Ascending aorta (tissue), 2 donors: ENCODE measurements around the gene ZNF766. TPM values are rescaled to one million over a fixed set of nuclear protein-coding genes. Genes with fewer than 3 reads are reported as not detected.
"Not testable (repeated sequence)": the region's sequence is repeated elsewhere in the genome, so short reads cannot be mapped to it uniquely, and the experiment has no call there.

ENCODE experiments used
- DNase-seq, 2 donors: peaks; one replicate each; pipeline ENCODE4 v3.0.0-alpha.2; 2019; ENCODE audit warnings: low spot score in 2 of 2
- H3K27ac ChIP-seq, 2 donors: fragments of 200-600 bp; sonication (generic); one replicate each; pipeline ENCODE4 v1.5.1; 2016 to 2017; ENCODE audit warnings: mild to moderate bottlenecking in 1 of 2
- H3K27me3 ChIP-seq: fragments of 200-600 bp; sonication (generic); one replicate; pipeline ENCODE4 v1.5.1; 2017
- H3K36me3 ChIP-seq, 2 donors: fragments of 200-600 bp; sonication (generic); one replicate each; pipeline ENCODE4 v1.5.1; 2016
- H3K4me1 ChIP-seq, 2 donors: fragments of 200-600 bp; sonication (generic); one replicate each; pipeline ENCODE4 v1.5.1; 2016 to 2017; ENCODE audit warnings: mild to moderate bottlenecking in 1 of 2
- H3K4me3 ChIP-seq, 2 donors: fragments of 200-600 bp; sonication (generic); one replicate each; pipeline ENCODE4 v1.5.1; 2016 to 2017; ENCODE audit warnings: mild to moderate bottlenecking in 1 of 2
- H3K9me3 ChIP-seq, 2 donors: fragments of 200-600 bp; sonication (generic); one replicate each; pipeline ENCODE4 v1.5.1; 2016
- intact Hi-C: fragments of 100-400 bp; cut with DNase I; formaldehyde crosslinking; loops from one replicate; pipeline ENCODE4 v1.15.1; 2023
- total RNA-seq: library from RNA; depleted of rRNA; stranded (reverse); fragments of >200 nt; gene quantifications from one replicate; pipeline ENCODE4 v1.1.0, GENCODE V29; 2016
- TF ChIP-seq, protein P1 (sequence below), 3 experiments: fragments of 200-600 bp in 2 of 3; fragments of 450-650 bp in 1 of 3; sonication (generic) in 2 of 3; IDR thresholded peaks; one replicate each; pipeline ENCODE4 v1.5.1; 2016 to 2019; ENCODE audit warnings: antibody characterized with exemption in 3 of 3, mild to moderate bottlenecking in 1 of 3, moderate library complexity in 1 of 3

ZNF766 gene
- total RNA-seq, 1 donor from 2014 or later = 2.3 TPM

DNA sequence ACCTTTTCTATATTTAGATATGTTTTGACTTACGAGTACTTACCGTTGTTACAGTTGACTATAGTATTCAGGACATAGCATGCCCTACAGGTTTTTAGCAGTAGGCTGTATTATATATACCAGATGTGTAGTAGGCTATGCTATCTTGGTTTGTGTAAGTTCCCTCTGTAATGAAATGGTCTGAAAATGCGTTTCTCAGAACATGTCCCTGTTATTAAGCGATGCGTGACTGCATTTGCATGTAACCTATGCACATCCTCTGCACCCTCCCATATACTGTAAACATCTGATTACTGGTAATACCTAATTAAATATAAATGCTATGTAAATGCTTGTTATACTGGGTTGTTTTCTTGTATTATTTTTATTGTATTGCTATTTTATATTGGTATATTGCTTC lies 6.6 kb downstream of the ZNF766 start:
- Histone ChIP-seq H3K4me3 (no peak overlapping the region), H3K4me1 (peaks cover 2 to 6% of the 10 kb centered on the region in 2 donors), H3K27me3 (no peaks in the 10 kb centered on the region), H3K36me3 (peaks cover 9 to 35% of the 10 kb centered on the region in 2 donors), H3K27ac (no peak overlapping the region), H3K9me3 (peaks cover 0 to 19% of the 10 kb centered on the region in 2 donors)
- intact Hi-C loops = no loop called here
- DNase-seq = no peak
- TF ChIP-seq, protein P1, sequence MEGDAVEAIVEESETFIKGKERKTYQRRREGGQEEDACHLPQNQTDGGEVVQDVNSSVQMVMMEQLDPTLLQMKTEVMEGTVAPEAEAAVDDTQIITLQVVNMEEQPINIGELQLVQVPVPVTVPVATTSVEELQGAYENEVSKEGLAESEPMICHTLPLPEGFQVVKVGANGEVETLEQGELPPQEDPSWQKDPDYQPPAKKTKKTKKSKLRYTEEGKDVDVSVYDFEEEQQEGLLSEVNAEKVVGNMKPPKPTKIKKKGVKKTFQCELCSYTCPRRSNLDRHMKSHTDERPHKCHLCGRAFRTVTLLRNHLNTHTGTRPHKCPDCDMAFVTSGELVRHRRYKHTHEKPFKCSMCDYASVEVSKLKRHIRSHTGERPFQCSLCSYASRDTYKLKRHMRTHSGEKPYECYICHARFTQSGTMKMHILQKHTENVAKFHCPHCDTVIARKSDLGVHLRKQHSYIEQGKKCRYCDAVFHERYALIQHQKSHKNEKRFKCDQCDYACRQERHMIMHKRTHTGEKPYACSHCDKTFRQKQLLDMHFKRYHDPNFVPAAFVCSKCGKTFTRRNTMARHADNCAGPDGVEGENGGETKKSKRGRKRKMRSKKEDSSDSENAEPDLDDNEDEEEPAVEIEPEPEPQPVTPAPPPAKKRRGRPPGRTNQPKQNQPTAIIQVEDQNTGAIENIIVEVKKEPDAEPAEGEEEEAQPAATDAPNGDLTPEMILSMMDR (IDR thresholded peaks at IDR 0.05) = no peak

DNA sequence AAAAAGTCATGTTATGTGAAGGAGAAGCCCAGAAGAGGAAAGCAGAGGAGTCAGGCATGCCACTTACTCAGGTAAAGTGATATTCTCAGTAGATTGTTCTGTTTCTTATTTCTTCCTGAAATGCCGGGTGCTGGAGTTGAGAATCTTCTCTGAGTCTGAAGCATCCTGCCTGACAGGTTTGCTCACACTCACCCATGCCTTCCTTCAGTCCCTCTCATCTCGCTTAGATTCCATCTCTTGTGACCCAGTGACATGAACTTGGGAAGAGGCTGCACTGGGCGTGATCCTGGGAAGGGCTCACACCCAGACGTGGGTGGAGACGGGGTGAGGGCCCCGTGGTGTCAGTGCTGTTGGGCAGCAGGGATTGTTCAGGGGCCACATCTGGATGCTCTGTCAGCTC lies 8.1 kb downstream of the ZNF766 start:
- Histone ChIP-seq H3K9me3 (peaks cover 0 to 19% of the 10 kb centered on the region in 2 donors), H3K36me3 (peaks cover 13 to 43% of the 10 kb centered on the region in 2 donors), H3K4me3 (no peak overlapping the region), H3K27me3 (no peaks in the 10 kb centered on the region), H3K27ac (no peak overlapping the region), H3K4me1 (no peaks in the 10 kb centered on the region)
- DNase-seq = no peak
- TF ChIP-seq, protein P1 (IDR thresholded peaks at IDR 0.05) = no peak
- intact Hi-C loops = no loop called here

DNA sequence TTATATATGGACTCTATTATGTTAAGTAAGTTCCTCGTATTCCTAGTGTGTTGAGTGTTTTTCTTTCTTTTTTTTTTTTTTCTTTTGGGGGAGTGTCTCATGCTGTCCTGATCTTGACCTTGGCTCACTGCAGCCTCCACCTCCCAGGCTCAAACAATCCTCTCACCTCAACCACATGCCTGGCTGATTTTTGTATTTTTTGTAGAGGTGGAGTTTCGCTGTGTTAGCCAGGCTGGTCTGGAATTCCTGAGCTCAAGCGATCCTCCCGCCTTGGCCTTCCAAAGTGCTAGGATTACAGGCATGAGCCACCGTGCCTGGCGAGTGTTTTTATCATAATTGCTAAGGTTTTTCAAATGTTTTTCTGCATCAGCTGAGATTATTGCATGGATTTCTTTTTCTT lies 16.9 kb downstream of the ZNF766 start:
- intact Hi-C loops = no loop called here
- H3K4me1 ChIP-seq = no peaks in the 10 kb centered on the region
- H3K9me3 ChIP-seq = peaks cover 0 to 45% of the 10 kb centered on the region in 2 donors
- TF ChIP-seq, protein P1 (IDR thresholded peaks at IDR 0.05) = no peak
- H3K4me3 ChIP-seq = no peak overlapping the region
- H3K36me3 ChIP-seq = peaks cover 78 to 90% of the 10 kb centered on the region in 2 donors
- no peaks in the 10 kb centered on the region for H3K27me3 ChIP-seq
- no peak overlapping the region for H3K27ac ChIP-seq
- DNase-seq = no peak

DNA sequence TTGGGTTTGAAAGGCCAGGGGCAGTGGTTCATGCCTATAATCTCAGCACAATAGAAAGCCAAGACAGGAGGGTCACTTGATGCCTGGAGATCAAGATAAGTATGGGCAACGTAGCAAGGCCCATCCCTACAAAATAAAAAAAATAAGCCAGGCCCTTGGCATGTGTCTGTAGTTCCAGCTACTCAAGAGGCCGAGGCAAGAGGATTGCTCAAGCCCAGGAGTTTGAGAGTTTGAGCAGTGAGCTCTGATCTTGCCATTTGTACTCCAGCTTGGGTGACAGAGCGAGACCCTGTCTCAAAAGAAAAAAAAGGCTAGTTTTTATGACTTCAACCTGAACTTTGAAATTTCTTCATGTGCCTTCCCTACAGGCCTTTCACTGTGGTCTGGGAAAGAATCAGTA lies 22.4 kb downstream of the ZNF766 start:
- no peaks in the 10 kb centered on the region for H3K4me1 ChIP-seq
- no peak overlapping the region for H3K27ac ChIP-seq
- TF ChIP-seq, protein P1 (IDR thresholded peaks at IDR 0.05) = no peak
- no peak overlapping the region for H3K4me3 ChIP-seq
- no peaks in the 10 kb centered on the region for H3K27me3 ChIP-seq
- peaks cover 46 to 58% of the 10 kb centered on the region in 2 donors for H3K36me3 ChIP-seq
- H3K9me3 ChIP-seq = peaks cover 0 to 38% of the 10 kb centered on the region in 2 donors
- no peak for DNase-seq
- intact Hi-C loops = no loop called here

DNA sequence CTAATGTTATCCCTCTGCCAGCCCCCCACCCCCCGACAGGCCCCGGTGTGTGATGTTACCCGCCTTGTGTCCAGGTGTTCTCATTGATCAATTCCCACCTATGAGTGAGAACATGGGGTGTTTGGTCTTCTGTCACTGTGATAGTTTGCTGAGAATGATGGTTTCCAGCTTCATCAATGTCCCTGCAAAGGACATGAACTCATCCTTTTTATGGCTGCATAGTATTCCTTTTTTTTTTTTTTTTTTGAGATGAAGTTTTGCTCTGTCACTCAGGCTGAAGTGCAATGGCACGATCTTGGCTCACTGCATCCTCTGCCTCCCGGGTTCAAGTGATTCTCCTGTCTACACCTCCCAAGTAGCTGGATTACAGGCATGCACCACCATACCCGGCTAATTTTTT lies 23.6 kb downstream of the ZNF766 start:
- H3K4me3 ChIP-seq, DNase-seq, intact Hi-C loops, H3K4me1 ChIP-seq, H3K27ac ChIP-seq, H3K27me3 ChIP-seq: not testable (repeated sequence)
- Histone ChIP-seq H3K36me3 (peaks cover 38 to 51% of the 10 kb centered on the region in 2 donors), H3K9me3 (peaks cover 0 to 33% of the 10 kb centered on the region in 2 donors)

DNA sequence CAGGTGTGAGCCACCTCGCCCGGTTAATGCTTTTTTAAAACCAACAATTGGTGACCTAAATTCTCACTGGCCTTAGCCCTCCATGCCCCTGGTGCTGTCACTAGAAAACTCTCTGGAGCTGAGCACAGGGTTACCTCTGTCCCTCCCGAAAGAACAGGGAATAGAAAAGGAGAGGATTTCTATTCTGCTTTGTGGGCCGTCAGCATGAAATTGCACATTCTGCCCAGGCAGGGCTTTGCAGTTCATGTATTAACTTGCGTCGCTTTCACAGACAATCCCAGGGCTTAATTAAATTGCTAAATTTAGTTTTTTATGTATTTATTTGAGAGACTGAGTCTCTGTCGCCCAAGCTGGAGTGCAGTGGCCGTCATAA lies 27.0 kb downstream of the ZNF766 start:
- DNase-seq = no peak
- Histone ChIP-seq H3K27ac (peak overlapping the region; percentile 71 to 72), H3K4me1 (peaks cover 0 to 4% of the 10 kb centered on the region in 2 donors), H3K4me3 (peak overlapping the region; percentile 56 to 84), H3K27me3 (no peaks in the 10 kb centered on the region), H3K36me3 (peaks cover 19 to 31% of the 10 kb centered on the region in 2 donors), H3K9me3 (peaks cover 0 to under 1% of the 10 kb centered on the region in 2 donors)
- TF ChIP-seq, protein P1 (IDR thresholded peaks at IDR 0.05) = no peak
- intact Hi-C loops = loop anchor here (2.0 kb wide), 2 partner anchors 158 to 600 kb away; partner anchors contain the start of genes ZNF320 and ZNF616
